ENCODE measurements around the gene TMA7B.

GRCh38 chr22:40007853-40008710, 47.9 kb downstream of the TMA7B start:
- TF ChIP-seq, protein P1, sequence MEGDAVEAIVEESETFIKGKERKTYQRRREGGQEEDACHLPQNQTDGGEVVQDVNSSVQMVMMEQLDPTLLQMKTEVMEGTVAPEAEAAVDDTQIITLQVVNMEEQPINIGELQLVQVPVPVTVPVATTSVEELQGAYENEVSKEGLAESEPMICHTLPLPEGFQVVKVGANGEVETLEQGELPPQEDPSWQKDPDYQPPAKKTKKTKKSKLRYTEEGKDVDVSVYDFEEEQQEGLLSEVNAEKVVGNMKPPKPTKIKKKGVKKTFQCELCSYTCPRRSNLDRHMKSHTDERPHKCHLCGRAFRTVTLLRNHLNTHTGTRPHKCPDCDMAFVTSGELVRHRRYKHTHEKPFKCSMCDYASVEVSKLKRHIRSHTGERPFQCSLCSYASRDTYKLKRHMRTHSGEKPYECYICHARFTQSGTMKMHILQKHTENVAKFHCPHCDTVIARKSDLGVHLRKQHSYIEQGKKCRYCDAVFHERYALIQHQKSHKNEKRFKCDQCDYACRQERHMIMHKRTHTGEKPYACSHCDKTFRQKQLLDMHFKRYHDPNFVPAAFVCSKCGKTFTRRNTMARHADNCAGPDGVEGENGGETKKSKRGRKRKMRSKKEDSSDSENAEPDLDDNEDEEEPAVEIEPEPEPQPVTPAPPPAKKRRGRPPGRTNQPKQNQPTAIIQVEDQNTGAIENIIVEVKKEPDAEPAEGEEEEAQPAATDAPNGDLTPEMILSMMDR (conservative IDR thresholded peaks at IDR 0.05; ENCODE audit: low read depth, low read length), result no peak
- TF ChIP-seq EZH2 (IDR thresholded peaks at IDR 0.05; ENCODE audit: low read length, unreplicated experiment), result no peak
